Activated gamma-delta T cell (primary cell): ENCODE data around the gene FAM111B.
"Not testable (repeated sequence)": the region's sequence is repeated elsewhere in the genome, so short reads cannot be mapped to it uniquely, and the experiment has no call there.

ENCODE experiments used
- DNase-seq: peaks from one replicate; lab custom pipeline; 2025; lab: John Stamatoyannopoulos, UW

FAM111B gene

DNA sequence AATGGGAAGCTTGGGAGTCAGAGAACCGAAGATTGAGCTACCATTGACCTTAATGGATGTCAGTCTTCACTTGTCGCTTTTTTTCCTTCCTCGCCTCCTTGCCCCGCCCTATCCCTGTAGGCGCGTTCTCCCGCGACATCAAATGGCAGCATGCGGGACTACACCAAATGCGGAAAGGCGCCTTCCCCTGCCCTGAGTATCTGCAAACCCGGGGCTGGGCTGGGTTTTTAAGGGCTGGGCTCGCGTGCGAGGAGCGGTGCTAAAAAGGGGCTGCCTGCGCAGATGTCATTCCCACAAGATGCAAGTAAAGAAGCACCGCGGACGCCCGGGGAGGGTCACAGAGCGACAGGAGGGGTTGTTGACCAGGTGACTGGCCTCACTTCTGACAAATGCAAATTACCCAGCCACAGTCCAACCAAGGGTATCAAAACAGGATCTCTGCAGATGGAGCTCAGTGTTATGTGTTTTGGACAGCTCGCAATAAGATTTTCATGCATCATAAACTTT lies 4.7 kb upstream of the FAM111B start:
- no peak for DNase-seq

DNA sequence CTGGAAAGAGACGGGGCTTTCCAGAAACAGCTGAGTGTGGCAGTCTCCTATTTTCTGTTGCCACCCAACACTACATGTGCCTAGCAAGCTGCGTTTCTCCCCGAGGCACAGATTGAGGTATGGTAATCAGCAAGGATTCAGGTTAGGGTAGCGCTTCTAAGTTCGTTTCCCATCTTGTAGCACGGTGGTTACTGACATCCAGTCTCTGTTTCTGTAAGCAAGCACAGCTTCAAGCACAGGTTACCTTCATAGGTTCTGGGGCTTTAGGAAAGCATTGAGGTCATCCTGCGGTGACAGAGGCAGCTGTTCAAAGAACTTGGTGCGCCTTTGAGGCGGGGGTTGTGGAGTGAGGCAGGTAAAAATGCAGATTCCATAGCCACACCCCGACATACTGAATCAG lies 684 bp downstream of the FAM111B start:
- DNase-seq, result not testable (repeated sequence)

DNA sequence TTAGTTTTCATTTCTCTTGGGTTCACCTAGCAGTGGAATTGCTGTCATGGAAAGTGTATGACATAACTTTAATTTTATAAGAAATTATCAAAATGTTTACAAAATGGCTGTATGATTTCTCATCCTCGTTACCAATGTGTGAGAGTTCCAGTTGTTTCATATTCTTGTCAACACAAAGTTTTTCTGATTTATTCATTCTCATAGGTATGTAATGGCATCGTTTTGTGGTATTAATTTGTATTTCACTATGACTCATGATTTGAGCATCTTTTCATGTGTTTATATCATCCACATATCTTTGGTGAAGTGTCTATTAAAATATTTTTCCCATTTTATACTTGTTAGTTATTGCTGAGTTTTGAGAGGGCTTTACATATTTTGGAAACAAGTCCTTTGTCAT lies 5.5 kb downstream of the FAM111B start:
- DNase-seq, result no peak

DNA sequence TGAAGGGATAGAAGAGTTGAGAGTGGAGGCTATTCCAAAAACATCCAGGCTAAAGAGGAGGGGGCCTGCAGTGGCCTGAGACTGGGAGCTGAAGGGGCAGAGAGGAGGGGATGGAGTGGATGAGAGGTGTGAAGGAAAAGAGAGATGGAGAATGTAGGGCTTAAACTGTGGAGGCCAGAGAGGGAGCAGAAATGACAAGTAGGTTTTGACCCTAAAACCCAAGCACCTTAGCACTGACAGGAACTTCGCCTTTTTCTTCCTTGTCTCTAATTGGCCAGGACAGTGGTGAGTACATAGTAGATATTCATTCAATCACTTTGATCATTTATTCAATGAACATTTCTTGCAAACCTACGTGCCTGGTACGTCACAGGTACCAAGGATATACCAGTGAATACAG lies 7.3 kb downstream of the FAM111B start:
- no peak for DNase-seq

DNA sequence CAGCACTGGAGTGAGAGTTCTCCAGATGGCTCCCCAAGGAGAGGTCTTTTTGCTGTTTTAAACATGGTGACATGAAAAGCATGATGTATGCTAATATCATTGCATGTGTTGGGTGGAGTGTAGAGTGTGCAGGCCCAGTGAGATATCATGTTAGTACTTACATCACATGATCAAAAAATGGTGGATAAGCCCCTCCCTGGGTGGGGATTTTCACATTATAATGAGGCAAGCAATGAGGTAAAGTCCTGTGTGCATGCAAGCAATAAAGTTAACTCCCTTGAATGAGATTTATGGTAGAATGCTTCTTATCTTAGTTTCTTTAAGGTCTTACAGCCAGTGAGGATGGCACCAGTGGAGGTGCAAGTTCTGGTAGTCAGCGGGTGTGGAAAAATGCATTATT lies 8.5 kb downstream of the FAM111B start:
- no peak for DNase-seq

DNA sequence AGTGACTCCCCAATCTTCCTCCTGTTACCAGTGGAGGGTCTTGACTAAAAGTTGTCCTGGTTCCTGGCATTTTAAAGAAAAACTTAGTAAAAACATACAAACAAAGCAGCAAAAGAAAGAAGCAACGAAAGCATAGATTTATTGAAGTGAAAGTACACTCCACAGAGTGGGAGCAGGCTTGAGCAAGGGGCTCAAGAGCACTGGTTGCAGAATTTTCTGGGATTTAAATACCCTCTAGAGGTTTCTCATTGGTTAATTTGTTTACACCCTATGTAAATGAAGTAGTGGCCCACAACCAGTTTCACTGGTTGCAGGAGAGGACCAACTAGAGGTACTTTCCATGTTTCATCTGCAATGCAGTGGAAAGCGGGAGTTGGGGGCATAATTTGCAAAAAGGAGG lies 10.7 kb downstream of the FAM111B start:
- DNase-seq, result no peak

DNA sequence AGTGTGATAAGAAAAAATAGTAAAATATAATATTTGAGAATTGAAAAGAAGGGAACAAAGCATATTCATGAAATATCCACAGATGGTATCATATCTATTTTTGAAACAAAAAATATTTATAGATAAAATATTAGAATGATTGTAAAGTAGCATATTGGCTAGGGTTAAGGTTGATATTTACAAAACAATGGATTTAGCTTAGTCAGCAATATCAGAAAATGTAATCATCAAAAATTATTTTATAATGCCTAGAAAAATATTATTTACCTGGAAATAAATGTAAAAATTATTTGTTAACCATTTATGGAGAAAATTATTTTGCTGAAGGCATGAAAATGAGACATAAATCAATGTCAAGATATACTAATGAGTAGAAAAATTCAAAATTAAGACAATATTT lies 12.8 kb downstream of the FAM111B start:
- no peak for DNase-seq

DNA sequence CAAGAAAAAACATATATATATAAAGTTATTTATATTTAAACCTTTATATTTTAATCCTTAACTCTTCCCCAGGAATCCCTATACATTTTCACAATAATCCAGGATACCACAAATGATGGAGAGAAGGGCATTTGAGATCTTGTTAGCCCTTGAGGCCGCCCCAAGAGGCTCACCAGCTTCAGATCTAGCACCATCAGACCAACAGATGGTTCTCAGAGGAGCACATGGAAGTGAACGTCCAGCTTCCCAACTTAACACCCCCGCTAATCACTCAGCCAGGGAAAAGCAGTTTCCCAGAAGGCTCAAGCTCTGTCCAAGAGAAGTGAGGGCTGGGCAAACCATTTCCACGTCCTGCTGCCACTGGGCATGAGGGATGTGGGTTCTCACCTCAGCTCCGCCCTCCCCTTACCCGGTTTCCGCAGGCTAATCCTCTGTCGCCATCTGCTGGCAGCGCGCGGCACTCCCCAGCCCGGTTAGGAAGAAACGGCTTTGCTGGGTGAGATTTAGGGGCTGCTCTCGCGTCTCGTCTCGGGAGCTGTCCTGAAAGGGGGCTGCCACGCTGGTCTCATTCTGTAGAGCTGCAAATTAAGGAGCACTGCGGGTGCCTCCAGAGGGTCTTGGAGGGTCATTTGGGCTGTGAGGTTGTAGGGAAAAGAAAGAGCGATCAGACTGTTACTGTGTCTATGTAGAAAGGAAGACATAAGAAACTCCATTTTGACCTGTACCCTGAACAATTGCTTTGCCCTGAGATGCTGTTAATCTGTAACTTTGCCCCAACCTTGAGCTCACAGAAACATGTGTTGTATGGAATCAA lies 28.8 kb downstream of the FAM111B start:
- peak; percentile 65 for DNase-seq

DNA sequence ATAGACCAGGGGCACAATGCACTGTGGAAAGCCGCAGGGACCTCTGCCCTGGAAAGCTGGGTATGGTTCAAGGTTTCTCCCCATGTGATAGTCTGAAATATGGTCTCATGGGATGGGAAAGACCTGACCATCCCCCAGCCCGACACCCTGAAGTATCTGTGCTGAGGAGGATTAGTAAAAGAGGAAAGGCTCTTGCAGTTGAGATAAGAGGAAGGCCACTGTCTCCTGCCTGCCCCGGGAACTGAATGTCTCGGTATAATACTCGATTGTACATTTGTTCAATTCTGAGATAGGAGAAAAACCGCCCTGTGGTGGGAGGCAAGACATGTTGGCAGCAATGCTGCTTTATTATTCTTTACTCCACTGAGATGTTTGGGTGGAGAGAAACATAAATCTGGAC lies 29.5 kb downstream of the FAM111B start:
- DNase-seq, result not testable (repeated sequence)

DNA sequence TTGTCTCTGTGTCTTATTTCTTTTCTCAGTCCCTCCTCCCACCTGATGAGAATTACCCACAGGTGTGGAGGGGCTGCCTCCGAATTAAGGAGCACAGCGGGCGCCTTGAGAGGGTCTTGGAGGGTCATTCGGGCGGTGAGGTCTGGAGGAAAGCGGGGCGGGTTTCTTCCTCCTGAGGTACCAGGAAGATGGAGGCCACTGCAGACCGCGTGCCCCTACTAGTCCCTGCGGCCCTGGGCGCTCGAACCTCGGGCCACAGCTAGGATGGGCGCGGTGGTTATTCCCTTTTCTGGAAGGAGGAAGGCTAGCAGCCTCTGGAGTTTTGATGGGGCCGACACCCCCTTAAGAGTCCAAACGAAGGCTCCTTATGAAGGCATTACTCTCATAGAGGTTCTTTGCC lies 30.2 kb downstream of the FAM111B start:
- DNase-seq, result no peak

DNA sequence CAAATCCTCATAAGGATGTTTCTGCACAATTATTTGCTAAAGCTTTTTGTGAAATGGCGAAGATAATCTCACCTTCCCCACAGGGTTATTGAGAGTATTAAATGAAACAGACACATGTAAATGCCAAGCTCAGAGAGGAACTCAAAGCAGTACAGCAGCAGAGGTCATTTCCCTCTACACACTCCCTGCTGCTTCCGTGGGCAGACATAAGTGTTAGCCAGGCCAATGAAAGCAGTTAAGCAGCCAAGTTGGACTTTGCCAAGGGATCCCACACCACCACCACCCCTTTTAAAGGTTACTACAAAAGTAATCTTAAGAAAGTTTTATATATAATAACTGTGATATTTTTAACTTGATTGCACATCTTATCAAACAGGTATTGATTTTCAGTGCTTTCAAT lies 31.6 kb downstream of the FAM111B start:
- no peak for DNase-seq

DNA sequence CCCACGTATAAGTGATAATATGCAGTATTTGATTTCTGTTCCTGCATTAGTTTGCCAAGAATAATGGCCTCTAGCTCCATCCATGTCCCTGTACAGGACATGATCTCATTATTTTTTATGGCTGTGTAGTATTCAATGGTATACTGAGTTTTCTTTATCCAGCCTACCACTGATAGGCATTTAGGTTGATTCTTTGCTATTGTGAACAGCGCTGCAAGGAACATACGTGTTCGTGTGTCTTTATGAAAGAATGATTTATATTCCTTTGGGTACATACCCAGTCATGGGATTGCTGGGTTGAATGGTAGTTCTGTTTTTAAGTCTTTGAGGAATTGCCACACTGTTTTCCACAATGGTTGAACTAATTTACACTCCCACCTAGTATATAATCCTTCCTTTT lies 34.2 kb downstream of the FAM111B start:
- DNase-seq, result no peak

DNA sequence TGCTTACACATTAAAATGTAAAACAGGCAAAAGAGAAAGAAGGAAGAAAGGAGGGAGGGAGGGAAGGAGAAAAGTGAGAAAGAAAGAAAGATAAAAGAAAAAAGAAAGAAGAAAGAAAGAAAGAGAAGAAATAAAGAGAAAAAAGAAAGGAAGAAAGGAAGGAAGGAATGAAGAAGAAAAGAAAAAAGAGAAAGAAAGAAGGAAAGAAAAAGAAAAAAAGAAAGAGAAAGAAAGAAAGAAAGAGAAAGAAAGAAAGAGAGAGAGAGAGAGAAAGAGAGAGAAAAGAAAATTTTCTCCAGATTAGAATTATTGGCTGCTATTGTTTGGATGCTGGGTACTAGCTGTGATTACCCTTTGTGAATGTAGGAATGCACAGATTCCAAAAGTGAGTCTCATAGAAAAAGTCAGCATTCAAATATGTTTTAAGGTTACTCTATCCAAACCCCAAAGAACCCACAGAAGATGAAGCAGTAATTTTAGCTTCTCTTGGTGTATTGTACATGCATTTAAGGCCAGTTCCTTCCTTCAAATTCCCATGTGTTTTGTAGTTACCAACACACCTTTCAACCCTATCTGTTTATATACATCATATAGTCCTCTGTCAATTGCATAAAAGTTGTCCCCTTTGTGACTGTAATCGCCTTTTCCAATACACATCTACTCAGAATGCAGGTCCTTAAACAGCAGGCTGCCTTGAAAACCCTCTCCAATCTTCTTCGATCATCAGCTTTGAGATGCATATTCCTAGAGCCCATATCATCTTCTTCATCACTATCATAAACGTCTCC lies 34.8 kb downstream of the FAM111B start:
- no peak for DNase-seq

DNA sequence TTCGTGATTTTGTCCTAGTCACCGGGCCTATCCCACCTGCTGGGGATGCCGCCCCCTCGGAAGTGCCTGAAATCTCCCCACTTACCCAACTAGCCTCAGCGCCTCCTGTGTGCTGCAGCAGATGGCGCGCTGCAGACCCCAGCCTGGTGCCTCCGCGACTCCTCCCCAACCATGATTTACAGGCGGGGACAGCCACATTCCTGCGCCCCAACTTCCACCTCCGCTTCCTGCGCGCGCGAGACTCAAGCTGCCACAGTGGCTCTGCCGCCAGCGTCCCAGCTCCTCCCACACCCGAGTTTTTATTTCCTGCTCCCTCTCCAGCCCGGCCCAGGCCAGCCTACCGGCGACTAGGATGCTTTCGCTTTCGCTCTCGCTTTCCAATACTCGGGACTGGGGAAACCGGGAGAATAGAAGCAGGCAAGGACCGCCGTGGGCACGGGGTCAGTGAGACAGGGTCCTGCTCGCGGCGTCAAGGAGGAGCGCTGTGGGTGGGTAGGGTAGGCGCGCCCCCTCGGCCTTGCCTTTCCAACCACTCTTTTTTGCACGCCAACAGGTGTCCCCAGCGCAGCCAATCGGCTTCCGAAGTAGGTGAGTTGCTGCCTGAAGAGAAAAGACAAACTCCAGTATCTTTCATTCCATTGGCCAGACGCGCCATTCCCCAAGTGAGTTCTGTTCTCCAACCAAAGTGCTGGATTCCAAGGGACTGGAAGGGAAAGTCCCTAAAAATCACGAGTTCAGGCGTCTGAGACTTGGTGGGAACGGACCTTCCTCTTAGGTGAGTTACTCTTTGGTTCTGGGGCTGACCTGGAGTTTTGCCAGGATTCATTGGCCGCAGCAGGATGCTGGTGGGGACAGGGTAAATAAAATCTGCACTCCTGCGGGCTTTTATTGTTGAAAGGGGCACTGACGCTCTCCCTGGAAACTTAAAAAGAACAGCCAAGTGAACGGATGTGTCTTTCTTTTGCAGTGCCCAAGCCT lies 35.8 kb downstream of the FAM111B start, which contains the start of gene FAM111A:
TSS of gene FAM111A (plus strand) at position 327 of the 978 bp plus-strand sequence. CDS start 6,017 bp downstream, outside the sequence.
- DNase-seq, result peak; percentile 73

DNA sequence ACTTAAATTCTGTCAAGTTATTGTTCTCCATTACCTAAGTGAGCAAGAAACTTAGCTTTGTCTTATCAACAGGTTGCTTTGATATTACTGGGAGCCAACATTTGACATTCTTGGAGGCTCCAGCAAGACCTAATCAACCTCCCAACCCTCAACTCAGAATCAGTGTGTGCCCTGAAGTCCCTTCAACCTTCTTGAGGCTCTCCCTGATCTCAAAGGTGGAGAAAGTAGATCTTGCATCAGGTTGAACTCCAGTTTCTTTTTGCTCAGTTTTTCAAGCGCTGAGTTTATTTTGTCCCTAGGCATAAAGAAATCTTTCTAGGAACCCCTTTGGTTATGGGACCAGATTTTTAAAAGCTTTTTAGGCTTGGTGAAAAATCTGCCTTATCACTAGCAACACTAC lies 37.1 kb downstream of the FAM111B start:
- no peak for DNase-seq

DNA sequence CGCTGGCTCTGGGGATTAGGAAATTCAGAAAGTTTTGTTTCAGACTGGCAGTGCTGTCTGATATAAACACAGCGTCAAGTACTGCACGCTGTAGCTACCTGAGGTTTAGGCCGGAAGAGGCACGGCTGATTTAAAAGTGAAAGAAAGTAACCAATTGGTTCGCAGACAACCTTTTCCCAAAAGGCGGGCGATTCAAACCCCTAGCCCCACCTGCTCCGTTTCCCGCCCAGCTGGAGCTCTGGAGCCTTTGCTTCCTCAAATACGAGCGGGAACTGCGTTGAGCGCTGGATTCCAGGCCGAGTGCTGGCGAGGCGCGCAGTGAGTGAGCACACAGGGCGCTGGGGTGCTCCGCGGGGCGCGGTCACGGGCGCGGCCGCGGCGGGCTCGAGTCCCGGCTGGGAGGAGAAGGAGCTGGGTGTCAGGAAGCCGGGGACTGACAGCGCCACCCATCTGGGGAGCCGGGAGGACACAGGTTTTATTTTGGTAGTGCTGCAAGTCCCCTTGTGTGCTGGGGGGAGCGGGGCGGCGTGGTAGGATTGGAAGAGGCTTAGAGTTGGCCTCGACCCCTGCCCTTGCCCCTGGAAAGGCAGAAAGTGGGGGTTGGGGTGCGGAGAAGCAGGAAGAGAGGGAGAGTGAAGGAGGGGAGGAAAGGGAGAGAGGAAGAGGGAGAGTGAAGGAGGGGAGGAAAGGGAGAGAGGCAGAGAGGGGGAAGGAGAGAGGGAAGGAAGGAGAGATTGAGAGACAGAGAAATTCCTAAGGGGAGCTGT lies 37.7 kb downstream of the FAM111B start:
- peak; percentile 21 for DNase-seq

DNA sequence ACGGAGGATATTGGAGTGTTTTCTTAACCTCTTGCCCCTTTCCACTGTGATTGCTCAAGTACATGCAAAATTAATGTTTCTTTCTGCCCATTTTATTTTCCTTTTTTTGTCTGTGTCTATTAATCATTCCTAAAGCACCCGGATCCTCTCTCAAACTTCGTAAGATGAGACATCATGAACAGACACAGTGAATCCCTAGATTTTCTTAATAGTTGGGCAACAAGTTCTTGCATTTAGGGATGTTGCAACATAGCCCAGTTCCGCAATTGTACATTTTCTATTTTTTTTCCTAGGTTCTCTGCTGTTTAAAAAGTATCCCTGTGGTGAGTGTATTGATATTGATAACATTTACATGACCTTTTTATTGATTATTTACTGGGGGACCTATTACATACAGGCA lies 38.5 kb downstream of the FAM111B start:
- DNase-seq, result no peak

DNA sequence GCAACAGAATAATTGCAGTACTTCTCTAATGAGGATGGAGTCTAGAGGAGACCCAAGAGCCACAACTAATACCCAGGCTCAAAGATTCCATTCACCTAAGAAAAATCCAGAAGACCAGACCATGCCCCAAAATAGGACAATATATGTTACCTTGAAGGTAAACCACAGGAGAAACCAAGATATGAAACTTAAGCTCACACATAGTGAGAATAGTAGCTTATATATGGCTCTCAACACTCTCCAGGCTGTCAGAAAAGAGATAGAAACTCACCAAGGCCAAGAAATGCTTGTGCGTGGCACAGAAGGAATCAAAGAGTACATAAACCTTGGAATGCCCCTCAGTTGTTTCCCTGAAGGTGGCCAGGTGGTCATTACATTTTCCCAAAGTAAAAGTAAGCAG lies 44.7 kb downstream of the FAM111B start:
- DNase-seq, result no peak

DNA sequence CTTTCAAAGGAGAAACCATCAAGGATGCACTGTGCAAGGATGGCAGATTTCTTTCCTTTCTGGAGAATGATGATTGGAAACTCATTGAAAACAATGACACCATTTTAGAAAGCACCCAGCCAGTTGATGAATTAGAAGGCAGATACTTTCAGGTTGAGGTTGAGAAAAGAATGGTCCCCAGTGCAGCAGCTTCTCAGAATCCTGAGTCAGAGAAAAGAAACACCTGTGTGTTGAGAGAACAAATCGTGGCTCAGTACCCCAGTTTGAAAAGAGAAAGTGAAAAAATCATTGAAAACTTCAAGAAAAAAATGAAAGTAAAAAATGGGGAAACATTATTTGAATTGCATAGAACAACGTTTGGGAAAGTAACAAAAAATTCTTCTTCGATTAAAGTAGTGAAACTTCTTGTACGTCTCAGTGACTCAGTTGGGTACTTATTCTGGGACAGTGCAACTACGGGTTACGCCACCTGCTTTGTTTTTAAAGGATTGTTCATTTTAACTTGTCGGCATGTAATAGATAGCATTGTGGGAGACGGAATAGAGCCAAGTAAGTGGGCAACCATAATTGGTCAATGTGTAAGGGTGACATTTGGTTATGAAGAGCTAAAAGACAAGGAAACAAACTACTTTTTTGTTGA lies 45.4 kb downstream of the FAM111B start:
- DNase-seq, result no peak

DNA sequence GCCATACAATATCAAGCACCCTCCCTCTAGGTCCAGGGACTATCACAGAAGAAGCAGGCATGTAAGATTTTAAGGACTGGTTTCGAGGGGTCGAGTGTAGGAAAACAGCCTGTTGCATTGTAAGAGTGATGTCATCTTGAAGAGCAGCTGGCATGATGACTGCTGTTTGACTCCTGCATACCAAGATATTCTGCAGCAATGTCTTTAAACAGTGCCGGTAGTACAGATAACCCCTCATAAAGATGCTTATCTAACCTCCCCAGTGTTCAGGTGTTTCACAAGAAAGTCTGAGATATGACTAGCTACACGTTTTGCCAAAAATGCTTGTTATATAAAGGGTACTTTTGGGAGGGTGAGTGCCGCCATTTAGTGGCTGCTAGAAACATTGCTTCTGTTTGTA lies 47.6 kb downstream of the FAM111B start:
- DNase-seq, result no peak

DNA sequence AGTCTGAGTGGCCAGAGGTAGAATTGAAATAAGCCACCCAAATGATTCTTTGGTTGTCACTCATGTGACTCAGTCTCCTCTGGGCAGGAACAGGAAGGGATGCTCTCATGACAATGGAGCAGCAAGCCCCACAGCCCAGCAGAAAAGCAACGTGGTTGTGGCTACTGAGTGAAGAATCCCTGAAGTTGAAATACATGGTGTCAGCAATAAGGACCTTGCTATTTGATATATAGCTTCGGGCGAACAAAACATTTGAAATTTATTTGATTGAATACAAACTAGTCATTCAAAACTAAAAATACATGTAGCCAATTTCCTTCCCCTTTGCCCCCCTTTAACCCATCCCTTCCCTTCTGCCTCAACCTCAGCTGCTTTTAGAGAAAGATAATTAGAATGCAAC lies 50.4 kb downstream of the FAM111B start:
- DNase-seq, result no peak
